RWPE1 (cell line): Measurements from ENCODE around the gene UBE2N.

ENCODE experiments used
- CTCF ChIA-PET: fragments of 350-600 bp; sonication (Branson Sonifier 250); formaldehyde crosslinking; extraction: SDS; loops from one replicate; lab custom pipeline; 2021; lab: Yijun Ruan, JAX
- POLR2A ChIA-PET: fragments of 400-600 bp; formaldehyde crosslinking; extraction: SDS; loops from one replicate; lab custom pipeline; 2020; ENCODE audit warnings: antibody characterized with exemption; ENCODE audit not compliant: low non-redundant PET; lab: Yijun Ruan, JAX
- DNase-seq: peaks from one replicate; pipeline ENCODE4 v3.0.0; 2012; ENCODE audit warnings: low spot score
- H3K27ac ChIP-seq: fragments of 450-650 bp; 2 replicates; pipeline ENCODE4 v1.5.1; 2017
- CTCF ChIP-seq: fragments of 450-650 bp; conservative IDR thresholded peaks from 2 replicates; pipeline ENCODE4 v1.5.1; 2017; ENCODE audit warnings: low read depth, mild to moderate bottlenecking

UBE2N gene

GRCh38 chr12:93460003-93460402 lies 18.3 kb upstream of the UBE2N start:
- ChIA-PET POLR2A (no interaction called here), CTCF (no interaction called here)
- no peak overlapping the region for H3K27ac ChIP-seq
- DNase-seq = no peak
- no peak for TF ChIP-seq CTCF

GRCh38 chr12:93459097-93459496 lies 17.4 kb upstream of the UBE2N start:
- CTCF ChIA-PET = interaction anchor here (0.6 kb wide), 1 partner anchor 415 kb away, joined by 6 read pairs; no protein-coding TSS in a partner anchor
- no peak overlapping the region for H3K27ac ChIP-seq
- POLR2A ChIA-PET = no interaction called here
- no peak for DNase-seq
- no peak for TF ChIP-seq CTCF

- TF ChIP-seq CTCF = no peak
- ChIA-PET POLR2A (no interaction called here), CTCF (interaction anchor here (0.6 kb wide), 1 partner anchor 1418 kb away, joined by 4 read pairs; no protein-coding TSS in a partner anchor)
- H3K27ac ChIP-seq = no peak overlapping the region
- no peak for DNase-seq
Measured at GRCh38 chr12:93456077-93456476, 14.3 kb upstream of the UBE2N start.

- ChIA-PET POLR2A (no interaction called here), CTCF (no interaction called here)
- H3K27ac ChIP-seq = no peak overlapping the region
- no peak for DNase-seq
- TF ChIP-seq CTCF = no peak
Measured at GRCh38 chr12:93453633-93454032, 11.9 kb upstream of the UBE2N start.

- ChIA-PET CTCF (no interaction called here), POLR2A (no interaction called here)
- TF ChIP-seq CTCF = no peak
- DNase-seq = no peak
- no peak overlapping the region for H3K27ac ChIP-seq
Measured at GRCh38 chr12:93451423-93452158, 9.8 kb upstream of the UBE2N start.

GRCh38 chr12:93449277-93449676 lies 7.5 kb upstream of the UBE2N start:
- POLR2A ChIA-PET = no interaction called here
- no peak overlapping the region for H3K27ac ChIP-seq
- DNase-seq = no peak
- no peak for TF ChIP-seq CTCF
- CTCF ChIA-PET = no interaction called here
